Loucy (cell line): ENCODE measurements around the gene GJA3.

Experiments
- H2AFZ ChIP-seq: fragments of 200-600 bp; sonication (generic); 2 replicates; pipeline ENCODE4 v1.6.0; 2016; ENCODE audit warnings: antibody characterized with exemption, mild to moderate bottlenecking, low read length, moderate library complexity
- H3F3A ChIP-seq: fragments of 200-600 bp; 2 replicates; pipeline ENCODE4 v1.6.0; 2016; ENCODE audit warnings: antibody characterized with exemption, low read depth, mild to moderate bottlenecking
- H3K27me3 ChIP-seq: fragments of 200-600 bp; sonication (generic); 2 replicates; pipeline ENCODE4 v1.6.1; 2014; ENCODE audit warnings: low read length, mild to moderate bottlenecking; ENCODE audit not compliant: insufficient read depth, poor library complexity, severe bottlenecking
- H3K36me3 ChIP-seq: fragments of 200-600 bp; sonication (generic); 2 replicates; pipeline ENCODE4 v1.6.1; 2016; ENCODE audit warnings: low read length; ENCODE audit not compliant: insufficient read depth
- H3K4me1 ChIP-seq: fragments of 200-600 bp; sonication (generic); 2 replicates; pipeline ENCODE4 v1.5.1; 2014; ENCODE audit warnings: low read length, mild to moderate bottlenecking; ENCODE audit not compliant: insufficient read depth, poor library complexity, severe bottlenecking
- H3K4me2 ChIP-seq: fragments of 200-600 bp; sonication (generic); 2 replicates; pipeline ENCODE4 v1.6.0; 2014; ENCODE audit warnings: antibody characterized with exemption, low read length, low read depth, mild to moderate bottlenecking; ENCODE audit not compliant: poor library complexity, severe bottlenecking
- H3K4me3 ChIP-seq: fragments of 200-600 bp; sonication (generic); 2 replicates; pipeline ENCODE4 v1.5.1; 2014; ENCODE audit warnings: low read length, mild to moderate bottlenecking, mixed read lengths; ENCODE audit not compliant: poor library complexity, severe bottlenecking
- H3K79me2 ChIP-seq: fragments of 200-600 bp; sonication (generic); 2 replicates; pipeline ENCODE4 v1.6.1; 2014; ENCODE audit warnings: low read length; ENCODE audit not compliant: insufficient read depth
- H3K9ac ChIP-seq: fragments of 200-600 bp; sonication (generic); 2 replicates; pipeline ENCODE4 v1.6.0; 2014; ENCODE audit warnings: mild to moderate bottlenecking, low read depth, low read length, moderate library complexity; ENCODE audit not compliant: poor library complexity, severe bottlenecking
- H3K9me2 ChIP-seq: fragments of 200-600 bp; sonication (generic); replicated peaks from 2 replicates; pipeline ENCODE4 v1.6.1; 2016; ENCODE audit warnings: low read depth, low read length, mixed read lengths
- H3K9me3 ChIP-seq: fragments of 200-600 bp; sonication (generic); 2 replicates; pipeline ENCODE4 v1.6.1; 2014; ENCODE audit warnings: mild to moderate bottlenecking, antibody characterized with exemption, low read length, low read depth; ENCODE audit not compliant: insufficient read depth
- H4K20me1 ChIP-seq: fragments of 200-600 bp; sonication (generic); 2 replicates; pipeline ENCODE4 v1.6.0; 2014; ENCODE audit warnings: antibody characterized with exemption, low read length, mild to moderate bottlenecking; ENCODE audit not compliant: insufficient read depth, poor library complexity, severe bottlenecking
- EZH2phosphoT487 ChIP-seq: fragments of 200-600 bp; IDR thresholded peaks from 2 replicates; pipeline ENCODE4 v1.6.1; 2018; ENCODE audit warnings: antibody characterized with exemption, mild to moderate bottlenecking, moderate library complexity, borderline replicate concordance
- TF ChIP-seq, protein P1 (sequence below): fragments of 200-600 bp; sonication (generic); conservative IDR thresholded peaks from 2 replicates; pipeline ENCODE4 v1.5.1; 2014; ENCODE audit warnings: mild to moderate bottlenecking, antibody characterized with exemption, low read length

Gene GJA3

DNA sequence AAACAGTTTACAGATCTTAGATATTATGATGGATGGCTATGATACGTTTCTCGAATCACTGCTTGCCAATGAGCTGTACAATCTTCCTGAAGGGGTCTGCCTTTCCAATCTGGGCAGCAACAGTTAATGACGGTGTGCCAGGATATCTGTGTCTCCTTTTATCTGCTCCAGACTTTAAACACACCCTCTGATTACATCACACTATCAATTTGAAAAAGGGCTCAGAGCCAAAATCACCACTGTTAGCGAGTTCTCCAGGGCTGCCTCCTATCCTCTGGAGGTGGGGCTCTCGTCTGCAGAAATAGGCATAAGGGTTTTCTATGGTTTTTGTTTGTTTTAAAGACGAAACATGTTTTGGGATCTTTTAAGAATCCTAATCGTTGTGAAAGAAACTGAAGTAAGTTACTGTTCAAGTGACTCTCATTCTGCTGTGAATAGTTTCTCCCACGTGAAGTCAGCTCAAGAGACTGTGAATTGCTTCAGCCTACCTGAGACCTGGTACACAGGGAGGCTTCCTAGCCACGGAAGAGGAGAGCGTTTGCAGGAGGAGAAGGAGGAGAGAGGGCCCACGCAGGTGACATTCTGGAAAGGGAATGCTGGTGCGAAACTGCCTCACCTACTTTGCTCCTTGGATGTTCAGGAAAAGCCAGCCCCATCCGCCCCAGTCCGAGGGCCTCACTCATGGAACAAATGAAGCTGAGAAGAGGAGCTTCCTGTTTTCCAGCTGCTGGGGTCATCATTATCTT is 15.2 kb upstream of the GJA3 start:
- no peak overlapping the region for H3K4me3 ChIP-seq
- no peaks in the 10 kb centered on the region for H3K36me3 ChIP-seq
- H2AFZ ChIP-seq: no peak overlapping the region
- no peaks in the 10 kb centered on the region for H3K4me1 ChIP-seq
- no peaks in the 10 kb centered on the region for H3K27me3 ChIP-seq
- H3K4me2 ChIP-seq: no peak overlapping the region
- H4K20me1 ChIP-seq: no peaks in the 10 kb centered on the region
- no peak overlapping the region for H3K9ac ChIP-seq
- TF ChIP-seq, protein P1, sequence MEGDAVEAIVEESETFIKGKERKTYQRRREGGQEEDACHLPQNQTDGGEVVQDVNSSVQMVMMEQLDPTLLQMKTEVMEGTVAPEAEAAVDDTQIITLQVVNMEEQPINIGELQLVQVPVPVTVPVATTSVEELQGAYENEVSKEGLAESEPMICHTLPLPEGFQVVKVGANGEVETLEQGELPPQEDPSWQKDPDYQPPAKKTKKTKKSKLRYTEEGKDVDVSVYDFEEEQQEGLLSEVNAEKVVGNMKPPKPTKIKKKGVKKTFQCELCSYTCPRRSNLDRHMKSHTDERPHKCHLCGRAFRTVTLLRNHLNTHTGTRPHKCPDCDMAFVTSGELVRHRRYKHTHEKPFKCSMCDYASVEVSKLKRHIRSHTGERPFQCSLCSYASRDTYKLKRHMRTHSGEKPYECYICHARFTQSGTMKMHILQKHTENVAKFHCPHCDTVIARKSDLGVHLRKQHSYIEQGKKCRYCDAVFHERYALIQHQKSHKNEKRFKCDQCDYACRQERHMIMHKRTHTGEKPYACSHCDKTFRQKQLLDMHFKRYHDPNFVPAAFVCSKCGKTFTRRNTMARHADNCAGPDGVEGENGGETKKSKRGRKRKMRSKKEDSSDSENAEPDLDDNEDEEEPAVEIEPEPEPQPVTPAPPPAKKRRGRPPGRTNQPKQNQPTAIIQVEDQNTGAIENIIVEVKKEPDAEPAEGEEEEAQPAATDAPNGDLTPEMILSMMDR: no peak
- no peak for TF ChIP-seq EZH2phosphoT487
- no peaks in the 10 kb centered on the region for H3K79me2 ChIP-seq
- H3K9me2 ChIP-seq: no peaks in the 10 kb centered on the region
- H3K9me3 ChIP-seq: no peaks in the 10 kb centered on the region
- H3F3A ChIP-seq: no peaks in the 10 kb centered on the region

DNA sequence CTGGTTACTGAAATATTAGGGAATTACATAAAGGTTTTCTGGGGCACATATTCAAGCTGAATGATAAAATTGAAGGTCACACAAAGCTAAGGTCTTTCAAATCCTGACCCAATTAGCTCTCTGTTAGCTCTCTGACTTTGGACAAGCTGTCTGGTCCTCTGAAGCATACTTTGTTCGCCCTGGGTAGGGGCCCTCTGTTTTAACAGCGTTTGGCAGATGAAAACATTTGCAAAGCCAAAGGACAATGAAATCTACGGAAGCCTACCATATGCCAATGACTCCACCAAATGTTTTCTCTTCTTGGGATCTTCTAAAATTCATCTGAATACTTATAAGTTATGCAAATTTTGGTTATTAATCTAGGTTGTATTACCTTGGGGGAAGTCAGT is 14.5 kb upstream of the GJA3 start:
- no peaks in the 10 kb centered on the region for H3K9me2 ChIP-seq
- no peaks in the 10 kb centered on the region for H3K36me3 ChIP-seq
- no peaks in the 10 kb centered on the region for H4K20me1 ChIP-seq
- H3K27me3 ChIP-seq: no peaks in the 10 kb centered on the region
- no peak overlapping the region for H3K4me3 ChIP-seq
- no peak overlapping the region for H3K9ac ChIP-seq
- no peaks in the 10 kb centered on the region for H3K79me2 ChIP-seq
- no peak overlapping the region for H3K4me2 ChIP-seq
- no peaks in the 10 kb centered on the region for H3F3A ChIP-seq
- no peaks in the 10 kb centered on the region for H3K9me3 ChIP-seq
- no peak overlapping the region for H2AFZ ChIP-seq
- TF ChIP-seq EZH2phosphoT487: no peak
- TF ChIP-seq, protein P1: no peak
- H3K4me1 ChIP-seq: no peaks in the 10 kb centered on the region

DNA sequence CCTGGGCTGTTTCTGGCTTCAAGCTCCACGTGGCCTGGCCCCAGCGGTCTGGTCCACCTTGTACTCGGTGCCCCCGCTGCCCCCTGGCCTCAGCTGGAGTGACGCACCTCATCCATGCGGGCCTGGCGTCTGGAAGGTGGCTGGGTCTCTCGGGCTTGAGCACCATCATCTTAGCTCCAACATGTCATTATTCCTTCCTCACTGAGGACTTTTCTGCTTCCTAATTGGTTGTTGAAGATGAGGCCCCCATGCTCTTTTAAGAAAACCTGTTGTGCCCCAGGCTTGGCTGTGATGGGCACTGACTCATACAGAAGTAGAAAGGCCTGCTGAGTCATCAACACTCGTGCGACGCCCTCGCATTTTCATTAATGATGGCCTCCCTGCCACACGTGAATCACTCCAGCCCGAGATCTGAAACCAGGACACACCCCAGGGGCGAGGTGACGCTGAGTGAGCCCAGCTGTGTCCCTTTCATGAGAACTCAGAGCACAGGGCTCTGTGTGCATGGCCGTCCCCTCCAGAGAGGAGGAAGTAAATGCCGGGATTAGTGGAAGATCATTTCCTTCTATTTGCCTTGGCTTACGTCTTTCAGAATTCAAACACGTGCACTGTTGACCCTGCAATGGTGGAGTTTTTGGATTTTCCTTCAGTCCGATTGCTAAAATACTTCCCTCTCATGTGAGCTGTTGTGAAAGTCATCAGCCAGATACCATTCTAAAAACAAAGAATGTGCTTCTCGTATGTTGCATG is 14.0 kb upstream of the GJA3 start:
- no peak for TF ChIP-seq EZH2phosphoT487
- TF ChIP-seq, protein P1: no peak
- Histone ChIP-seq H3F3A (no peaks in the 10 kb centered on the region), H3K9me2 (no peaks in the 10 kb centered on the region), H3K9ac (no peak overlapping the region), H3K36me3 (no peaks in the 10 kb centered on the region), H2AFZ (no peak overlapping the region), H3K4me3 (no peak overlapping the region), H3K9me3 (no peaks in the 10 kb centered on the region), H3K4me2 (no peak overlapping the region), H3K79me2 (no peaks in the 10 kb centered on the region), H3K4me1 (no peaks in the 10 kb centered on the region), H3K27me3 (no peaks in the 10 kb centered on the region), H4K20me1 (no peaks in the 10 kb centered on the region)
